Hindlimb muscle (tissue), 1 donor: ENCODE results near the gene ROCK2. TPM values are rescaled to one million over a fixed set of nuclear protein-coding genes. Genes with fewer than 3 reads are reported as not detected.
"Not testable (repeated sequence)": the region's sequence is repeated elsewhere in the genome, so short reads cannot be mapped to it uniquely, and the experiment has no call there.

Source experiments
- DNase-seq: peaks from one replicate; pipeline ENCODE4 v3.0.0-alpha.2; 2013
- polyA plus RNA-seq: library from polyadenylated mRNA; unstranded; fragments of 120-200 nt; gene quantifications from one replicate; pipeline ENCODE4 v1.2.1, GENCODE V29; 2013; ENCODE audit not compliant: insufficient read length

Gene ROCK2
- polyA plus RNA-seq, 1 donor = 39.7 TPM

DNA sequence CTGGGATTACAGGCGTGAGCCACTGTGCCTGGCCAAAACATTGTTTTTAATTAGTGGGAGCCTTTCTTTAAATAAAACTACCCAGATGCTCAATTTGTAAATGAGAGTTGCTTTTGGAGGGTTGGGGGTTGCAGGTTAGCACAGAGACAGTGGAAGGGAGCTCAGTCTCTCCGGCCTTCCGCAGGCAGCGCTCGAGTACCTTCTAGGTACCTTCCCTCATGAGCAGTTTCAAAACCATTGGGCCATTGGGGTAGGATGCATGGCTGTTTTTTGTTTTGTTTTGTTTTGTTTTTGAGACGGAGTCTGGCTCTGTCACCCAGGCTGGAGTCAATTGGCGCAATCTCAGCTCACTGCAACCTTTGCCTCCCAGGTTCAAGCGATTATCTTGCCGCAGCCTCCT, 170.2 kb downstream of the ROCK2 start:
- no peak for DNase-seq

DNA sequence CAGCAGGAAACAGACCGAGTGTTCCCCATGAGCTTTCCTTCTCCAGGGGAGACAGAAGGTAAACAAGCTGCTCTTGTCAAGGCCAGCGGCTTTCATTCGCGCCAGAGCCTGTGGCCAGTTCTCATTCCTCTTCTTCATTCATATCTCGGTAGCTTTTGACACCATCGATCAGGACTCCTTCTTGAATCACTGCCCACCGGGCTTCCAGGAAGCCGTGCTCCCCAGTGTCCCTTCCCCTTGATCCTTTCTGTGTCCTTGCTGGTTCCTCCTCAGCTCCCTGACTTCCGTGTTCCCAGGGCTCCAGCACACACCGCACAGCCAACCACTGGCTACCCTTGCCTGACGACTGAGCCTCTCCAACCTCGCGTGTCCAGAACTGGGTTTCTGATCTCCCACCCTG, 175.1 kb downstream of the ROCK2 start:
- no peak for DNase-seq

DNA sequence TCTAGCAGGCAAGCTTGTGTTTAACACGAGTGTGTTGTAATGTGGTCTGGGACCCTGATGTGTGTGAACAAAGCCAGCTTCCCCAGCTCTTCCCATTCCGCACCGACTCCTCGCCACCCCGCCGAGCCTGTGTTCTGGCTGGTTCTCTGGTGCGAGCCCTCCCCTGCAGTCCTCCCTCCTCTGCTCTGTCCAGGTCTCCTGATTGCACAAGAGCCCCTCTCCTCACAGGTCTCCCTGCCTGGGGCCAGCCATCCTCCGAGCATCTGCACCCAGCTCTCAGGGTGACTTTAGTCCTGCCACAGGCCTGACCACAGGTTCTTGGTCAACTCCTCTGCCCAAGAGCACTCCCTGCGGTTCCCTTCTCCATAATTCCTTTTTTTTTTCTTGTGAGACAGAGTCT, 175.9 kb downstream of the ROCK2 start:
- DNase-seq = no peak

DNA sequence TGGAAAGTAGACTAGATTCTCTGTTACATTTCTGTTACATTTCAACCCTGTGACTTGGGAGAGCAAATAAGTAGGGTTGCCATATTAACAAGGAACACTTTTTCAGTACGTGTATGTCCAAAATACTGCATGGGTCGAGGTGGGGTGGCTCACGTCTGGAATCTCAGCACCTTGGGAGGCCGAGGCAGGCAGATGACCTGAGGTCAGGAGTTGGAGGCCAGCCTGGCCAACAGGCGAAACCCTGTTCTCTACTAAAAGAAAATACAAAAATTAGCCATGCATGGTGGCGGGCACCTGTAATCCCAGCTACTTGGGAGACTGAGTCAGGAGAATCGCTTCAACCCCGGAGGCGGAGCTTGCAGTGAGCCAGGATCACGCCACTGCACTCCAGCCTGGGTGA, 178.0 kb downstream of the ROCK2 start:
- no peak for DNase-seq

DNA sequence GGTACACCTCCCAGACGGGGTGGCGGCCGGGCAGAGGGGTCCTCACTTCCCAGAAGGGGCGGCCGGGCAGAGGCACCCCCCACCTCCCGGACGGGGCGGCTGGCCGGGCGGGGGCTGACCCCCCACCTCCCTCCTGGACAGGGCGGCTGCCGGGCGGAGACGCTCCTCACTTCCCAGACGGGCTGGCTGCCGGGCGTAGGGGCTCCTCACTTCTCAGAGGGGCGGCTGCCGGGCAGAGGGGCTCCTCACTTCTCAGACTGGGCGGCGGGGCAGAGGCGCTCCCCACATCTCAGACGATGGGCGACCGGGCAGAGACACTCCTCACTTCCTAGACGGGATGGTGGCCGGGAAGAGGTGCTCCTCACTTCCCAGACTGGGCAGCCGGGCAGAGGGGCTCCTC, 179.4 kb downstream of the ROCK2 start:
- DNase-seq = not testable (repeated sequence)

DNA sequence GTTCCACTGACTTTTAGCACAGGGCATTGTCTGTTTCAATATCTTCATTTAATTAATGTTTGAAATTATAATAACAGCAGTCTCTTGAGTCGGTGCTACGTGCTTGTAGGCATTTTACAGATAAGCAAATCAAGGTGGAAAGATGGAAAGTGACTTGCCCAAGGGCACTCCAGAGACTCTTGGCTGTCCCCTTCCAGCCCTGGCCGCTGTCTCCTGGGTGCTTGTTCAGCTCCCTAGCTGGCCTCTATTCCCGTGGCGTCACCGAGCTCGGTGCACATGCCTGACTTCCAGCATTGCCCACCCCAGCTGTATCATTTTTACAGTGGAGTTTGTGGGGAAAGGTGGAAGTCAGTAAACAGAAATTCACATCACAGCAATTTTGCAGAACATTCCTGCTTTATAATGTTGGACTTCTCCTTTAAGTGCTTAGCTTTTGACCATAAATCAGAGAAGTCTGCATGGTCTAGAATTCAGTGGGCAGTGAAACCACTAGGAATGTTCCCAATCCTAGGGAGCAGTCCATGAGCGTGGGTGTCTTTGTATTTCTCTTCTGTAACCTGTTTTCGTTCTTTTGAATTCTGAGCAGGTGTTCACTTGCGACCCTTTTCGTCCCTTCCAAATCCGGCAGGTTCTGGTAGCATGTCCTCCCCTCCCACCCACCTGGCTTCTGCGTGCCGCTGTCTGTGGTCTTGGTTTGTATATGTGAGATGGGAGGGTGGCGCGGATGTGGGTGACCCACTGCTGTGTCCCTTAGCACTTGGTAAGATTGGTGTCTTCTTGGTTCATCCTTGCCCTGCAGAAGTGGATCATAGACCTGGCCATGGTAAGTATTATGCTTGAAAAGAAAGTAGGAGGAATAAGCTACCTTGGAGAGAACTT, 180.8 kb downstream of the ROCK2 start:
- no peak for DNase-seq

DNA sequence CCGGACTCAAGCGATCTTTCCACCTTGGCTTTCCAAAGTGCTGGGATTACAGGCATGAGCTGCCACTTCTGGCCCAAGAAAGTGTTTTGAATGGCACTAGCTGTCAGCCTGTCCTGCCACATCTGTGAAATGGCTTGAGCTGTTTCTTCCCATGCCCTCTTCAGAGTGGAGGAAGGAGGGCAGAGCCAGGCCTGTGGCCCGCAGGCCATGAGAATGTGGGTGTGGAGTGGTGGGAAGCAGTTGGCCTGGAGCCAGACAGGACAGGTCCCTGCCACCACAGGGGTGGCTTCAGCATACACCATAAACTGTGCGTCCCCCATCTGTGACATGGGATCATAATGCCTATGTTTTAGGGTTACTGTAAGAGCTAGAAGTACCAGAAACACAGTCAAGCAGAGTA, 182.7 kb downstream of the ROCK2 start:
- no peak for DNase-seq

GRCh38 chr2:11160731-11161455, 183.5 kb downstream of the ROCK2 start:
- no peak for DNase-seq

- DNase-seq = no peak
These were observed 184.2 kb downstream of the ROCK2 start for GRCh38 chr2:11160256-11160655.

DNA sequence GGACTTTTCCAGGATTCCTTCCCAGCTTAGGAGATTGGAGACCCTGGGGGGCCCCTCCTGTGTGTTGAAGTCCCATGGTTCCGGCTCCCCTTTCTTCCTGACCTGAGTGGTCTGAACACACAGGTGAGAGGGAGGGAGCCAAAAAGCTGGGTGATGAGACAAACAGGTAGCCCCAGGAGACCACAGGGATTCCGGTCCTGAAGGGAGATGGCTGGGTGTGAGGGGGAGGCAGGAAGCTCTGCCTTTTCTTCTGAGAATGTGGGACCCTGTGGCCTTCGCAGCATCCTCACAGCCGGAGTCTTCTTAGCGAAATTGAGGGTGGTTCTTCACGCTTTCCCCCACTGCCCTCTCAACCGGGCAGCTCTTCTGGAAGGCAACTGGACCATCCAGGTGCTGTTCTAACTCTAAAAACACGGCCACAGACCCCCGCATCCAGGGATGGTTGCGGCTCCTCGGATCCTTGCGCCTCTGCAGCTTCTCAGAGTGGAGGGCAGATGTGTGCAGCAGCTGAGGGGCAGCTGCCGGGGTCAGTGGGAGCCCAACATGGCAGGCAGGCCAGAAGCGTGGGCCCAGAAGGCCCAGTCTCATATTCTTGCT, 184.8 kb downstream of the ROCK2 start:
- DNase-seq = no peak

GRCh38 chr2:11158916-11159573, 185.4 kb downstream of the ROCK2 start:
- DNase-seq = no peak

DNA sequence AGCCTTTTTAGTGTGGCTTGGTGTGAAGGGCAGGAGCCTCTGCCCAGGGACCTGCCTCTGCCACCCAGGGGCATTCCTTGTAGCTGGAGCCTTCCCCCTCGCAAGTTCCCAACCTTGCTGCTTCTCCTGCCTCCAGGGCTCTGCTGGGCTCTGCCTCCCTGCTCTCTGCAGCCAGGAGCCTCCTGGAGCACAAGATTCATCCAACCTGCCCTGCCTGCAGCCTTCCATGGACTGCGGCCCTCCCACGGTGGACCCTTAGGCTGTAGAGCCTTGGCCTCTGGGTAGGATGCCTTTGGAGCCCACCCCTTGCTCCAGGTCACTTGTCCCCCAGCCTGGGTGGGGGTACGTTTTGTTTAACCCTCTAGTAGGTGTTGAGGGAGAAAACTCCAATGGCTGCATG, 186.7 kb downstream of the ROCK2 start:
- DNase-seq = no peak

- DNase-seq = no peak
These were observed 187.1 kb downstream of the ROCK2 start for GRCh38 chr2:11157296-11157695.

GRCh38 chr2:11156396-11157075, 187.9 kb downstream of the ROCK2 start:
- DNase-seq = no peak

DNA sequence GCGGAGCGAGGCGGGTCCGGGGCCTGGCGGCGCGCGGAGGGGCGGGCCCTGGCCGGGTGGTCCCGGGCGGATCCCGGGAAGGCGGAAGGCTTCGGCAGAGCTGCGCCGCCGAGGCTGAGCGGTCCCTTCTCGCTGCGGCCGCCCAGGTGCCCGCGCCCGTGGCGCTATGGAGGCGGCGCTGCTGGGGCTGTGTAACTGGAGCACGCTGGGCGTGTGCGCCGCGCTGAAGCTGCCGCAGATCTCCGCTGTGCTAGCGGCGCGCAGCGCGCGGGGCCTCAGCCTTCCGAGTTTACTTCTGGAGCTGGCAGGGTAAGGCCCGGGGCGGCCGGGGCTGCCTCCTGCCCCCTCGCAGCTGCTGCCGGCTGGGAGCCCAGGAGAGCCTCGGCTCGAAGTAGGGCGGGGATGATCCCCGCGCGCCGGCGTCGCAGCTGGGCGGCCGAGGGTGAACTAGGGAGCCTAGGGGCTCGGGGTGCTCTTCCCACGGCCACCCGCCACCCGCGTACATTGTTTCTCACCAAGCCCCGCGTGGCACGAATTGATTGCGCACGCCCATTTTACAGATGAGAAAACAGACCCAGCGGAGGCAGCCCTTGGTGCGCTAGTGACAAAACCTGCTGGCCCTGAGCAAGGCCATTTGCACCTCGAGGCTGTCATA, 188.9 kb downstream of the ROCK2 start, which contains the start of gene SLC66A3:
Gene SLC66A3 (plus strand): TSS at position 87 of the 655 bp plus-strand sequence. CDS start 80 bp downstream, at position 167.
- DNase-seq = peak; percentile 90

DNA sequence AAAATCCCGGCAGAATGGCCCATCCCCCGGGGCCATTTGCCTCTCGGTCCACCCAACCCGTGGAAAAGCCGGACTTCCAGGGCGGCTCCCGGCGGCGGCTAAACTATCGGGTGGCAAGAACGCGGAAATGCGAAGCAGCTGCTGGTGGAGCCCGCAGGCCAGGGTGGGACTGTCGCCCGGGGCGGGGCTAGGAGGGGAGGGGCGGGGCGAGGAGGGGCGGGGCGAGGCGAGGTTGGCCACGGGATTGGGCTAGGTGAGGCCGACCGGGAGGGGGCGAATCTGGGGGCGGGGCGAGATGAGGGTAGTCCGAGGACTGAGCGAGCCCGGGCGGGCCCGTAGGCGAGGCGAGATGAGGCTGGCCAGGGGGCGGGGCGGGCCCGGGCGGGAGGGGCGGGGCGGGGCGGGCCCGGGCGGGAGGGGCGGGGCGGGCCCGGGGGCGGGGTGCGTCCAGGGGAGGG, 189.5 kb downstream of the ROCK2 start:
- peak; percentile 93 for DNase-seq

- peak; percentile 30 for DNase-seq
These were observed 190.2 kb downstream of the ROCK2 start for GRCh38 chr2:11154016-11154922.

- no peak for DNase-seq
These were observed 191.8 kb downstream of the ROCK2 start for GRCh38 chr2:11152591-11152990.

DNA sequence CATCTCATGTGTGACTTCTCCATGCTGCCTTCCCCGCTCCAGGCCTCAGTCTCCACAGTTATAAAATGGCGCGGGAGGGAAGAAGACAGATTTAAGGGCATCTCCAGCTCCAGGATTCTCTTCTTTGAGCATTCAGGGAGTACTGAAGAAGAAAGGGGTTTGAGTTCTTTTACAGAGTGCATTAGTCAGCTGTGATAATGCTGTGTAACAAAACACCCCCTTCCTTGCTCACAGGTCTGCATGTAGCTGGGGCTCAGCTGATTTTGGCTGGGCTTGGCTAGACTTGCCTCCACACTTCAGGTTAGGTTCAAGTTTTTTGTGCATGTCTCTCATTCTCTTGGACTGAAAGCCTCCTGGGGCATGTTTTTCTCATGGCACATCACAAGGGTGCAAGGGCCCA, 197.2 kb downstream of the ROCK2 start:
- DNase-seq = no peak

DNA sequence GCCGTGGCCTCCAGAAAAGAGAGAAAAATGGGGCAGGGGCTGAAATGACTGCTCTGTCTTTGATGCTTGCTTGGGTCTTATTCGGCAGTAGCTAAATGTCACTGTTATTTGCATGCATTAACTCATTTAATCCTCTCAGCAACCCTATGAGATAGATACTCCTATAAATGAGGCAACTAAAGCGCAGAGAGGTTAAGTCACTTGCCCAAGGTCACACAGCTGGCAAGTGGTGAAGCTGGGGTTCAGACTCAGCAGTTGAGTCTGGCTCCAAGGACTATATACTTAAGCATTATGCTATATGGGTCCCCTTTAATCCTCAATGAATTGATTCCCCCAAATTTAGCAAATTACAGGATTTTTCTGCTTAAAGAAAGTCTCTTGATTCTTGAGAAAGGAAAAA, 198.4 kb downstream of the ROCK2 start:
- DNase-seq = no peak
